Ishikawa (cell line): ENCODE results near the gene LRRC8C.
A peak's percentile ranks its signal among the peaks of the same experiment; 100 is the strongest.

Experiments
- CEBPB ChIP-seq: IDR thresholded peaks from 2 replicates; pipeline ENCODE4 v1.6.1; 2012
- CREB1 ChIP-seq: IDR thresholded peaks from 2 replicates; pipeline ENCODE4 v1.6.1; 2012; ENCODE audit warnings: low read depth
- EGR1 ChIP-seq: IDR thresholded peaks from 2 replicates; pipeline ENCODE4 v1.6.1; 2012
- EP300 ChIP-seq: IDR thresholded peaks from 2 replicates; pipeline ENCODE4 v1.6.1; 2012; ENCODE audit warnings: borderline replicate concordance
- FOXM1 ChIP-seq: IDR thresholded peaks from 2 replicates; pipeline ENCODE4 v1.6.1; 2012; ENCODE audit warnings: low read depth, borderline replicate concordance
- NFIC ChIP-seq: IDR thresholded peaks from 2 replicates; pipeline ENCODE4 v1.6.1; 2012
- RAD21 ChIP-seq: IDR thresholded peaks from 2 replicates; pipeline ENCODE4 v1.6.1; 2012; ENCODE audit warnings: low read depth
- TAF1 ChIP-seq: IDR thresholded peaks from 2 replicates; pipeline ENCODE4 v1.6.1; 2012; ENCODE audit warnings: low read depth, mild to moderate bottlenecking
- TCF12 ChIP-seq: IDR thresholded peaks from 2 replicates; pipeline ENCODE4 v1.6.1; 2012; ENCODE audit warnings: low read depth
- TEAD4 ChIP-seq: IDR thresholded peaks from 2 replicates; pipeline ENCODE4 v1.6.1; 2012
- YY1 ChIP-seq: IDR thresholded peaks from 2 replicates; pipeline ENCODE4 v1.6.1; 2012; ENCODE audit warnings: low read depth
- ZBTB7A ChIP-seq: IDR thresholded peaks from 2 replicates; pipeline ENCODE4 v1.6.1; 2012; ENCODE audit warnings: low read depth
- TF ChIP-seq, protein P1 (sequence below): IDR thresholded peaks from 2 replicates; pipeline ENCODE4 v1.6.1; 2012; ENCODE audit warnings: low read depth, mild to moderate bottlenecking
- TF ChIP-seq, protein P2 (sequence below): IDR thresholded peaks from 2 replicates; pipeline ENCODE4 v1.6.1; 2012
- TF ChIP-seq, protein P3 (sequence below): IDR thresholded peaks from 2 replicates; pipeline ENCODE4 v1.6.1; 2012

Gene LRRC8C

DNA sequence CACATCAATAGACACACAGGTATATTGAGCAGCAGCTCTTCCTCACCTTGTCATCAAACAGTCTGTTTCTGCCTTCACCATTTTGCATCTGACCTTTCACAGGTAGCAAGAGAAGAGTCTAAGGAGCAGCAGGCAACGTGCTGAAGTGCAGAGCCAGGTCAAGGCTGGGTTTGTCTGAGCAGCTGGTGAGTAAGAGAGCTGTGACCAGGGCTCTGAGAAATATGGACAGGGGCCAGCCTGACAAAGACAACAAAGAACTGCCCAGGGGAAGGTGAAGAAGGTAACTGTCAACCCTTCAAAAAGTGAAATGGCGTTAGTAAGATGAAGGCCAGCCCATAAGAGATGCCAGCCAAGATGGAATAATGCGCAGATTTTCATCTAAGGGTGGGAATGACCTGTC, 129.0 kb downstream of the LRRC8C start:
- TF ChIP-seq RAD21 (no peak), CREB1 (no peak), FOXM1 (no peak), TAF1 (no peak), ZBTB7A (no peak), NFIC (no peak), EP300 (no peak), EGR1 (no peak)
- TF ChIP-seq, protein P1, sequence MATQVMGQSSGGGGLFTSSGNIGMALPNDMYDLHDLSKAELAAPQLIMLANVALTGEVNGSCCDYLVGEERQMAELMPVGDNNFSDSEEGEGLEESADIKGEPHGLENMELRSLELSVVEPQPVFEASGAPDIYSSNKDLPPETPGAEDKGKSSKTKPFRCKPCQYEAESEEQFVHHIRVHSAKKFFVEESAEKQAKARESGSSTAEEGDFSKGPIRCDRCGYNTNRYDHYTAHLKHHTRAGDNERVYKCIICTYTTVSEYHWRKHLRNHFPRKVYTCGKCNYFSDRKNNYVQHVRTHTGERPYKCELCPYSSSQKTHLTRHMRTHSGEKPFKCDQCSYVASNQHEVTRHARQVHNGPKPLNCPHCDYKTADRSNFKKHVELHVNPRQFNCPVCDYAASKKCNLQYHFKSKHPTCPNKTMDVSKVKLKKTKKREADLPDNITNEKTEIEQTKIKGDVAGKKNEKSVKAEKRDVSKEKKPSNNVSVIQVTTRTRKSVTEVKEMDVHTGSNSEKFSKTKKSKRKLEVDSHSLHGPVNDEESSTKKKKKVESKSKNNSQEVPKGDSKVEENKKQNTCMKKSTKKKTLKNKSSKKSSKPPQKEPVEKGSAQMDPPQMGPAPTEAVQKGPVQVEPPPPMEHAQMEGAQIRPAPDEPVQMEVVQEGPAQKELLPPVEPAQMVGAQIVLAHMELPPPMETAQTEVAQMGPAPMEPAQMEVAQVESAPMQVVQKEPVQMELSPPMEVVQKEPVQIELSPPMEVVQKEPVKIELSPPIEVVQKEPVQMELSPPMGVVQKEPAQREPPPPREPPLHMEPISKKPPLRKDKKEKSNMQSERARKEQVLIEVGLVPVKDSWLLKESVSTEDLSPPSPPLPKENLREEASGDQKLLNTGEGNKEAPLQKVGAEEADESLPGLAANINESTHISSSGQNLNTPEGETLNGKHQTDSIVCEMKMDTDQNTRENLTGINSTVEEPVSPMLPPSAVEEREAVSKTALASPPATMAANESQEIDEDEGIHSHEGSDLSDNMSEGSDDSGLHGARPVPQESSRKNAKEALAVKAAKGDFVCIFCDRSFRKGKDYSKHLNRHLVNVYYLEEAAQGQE: no peak
- TF ChIP-seq, protein P2, sequence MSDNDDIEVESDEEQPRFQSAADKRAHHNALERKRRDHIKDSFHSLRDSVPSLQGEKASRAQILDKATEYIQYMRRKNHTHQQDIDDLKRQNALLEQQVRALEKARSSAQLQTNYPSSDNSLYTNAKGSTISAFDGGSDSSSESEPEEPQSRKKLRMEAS: no peak
- TF ChIP-seq, protein P3, sequence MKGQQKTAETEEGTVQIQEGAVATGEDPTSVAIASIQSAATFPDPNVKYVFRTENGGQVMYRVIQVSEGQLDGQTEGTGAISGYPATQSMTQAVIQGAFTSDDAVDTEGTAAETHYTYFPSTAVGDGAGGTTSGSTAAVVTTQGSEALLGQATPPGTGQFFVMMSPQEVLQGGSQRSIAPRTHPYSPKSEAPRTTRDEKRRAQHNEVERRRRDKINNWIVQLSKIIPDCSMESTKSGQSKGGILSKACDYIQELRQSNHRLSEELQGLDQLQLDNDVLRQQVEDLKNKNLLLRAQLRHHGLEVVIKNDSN: no peak

DNA sequence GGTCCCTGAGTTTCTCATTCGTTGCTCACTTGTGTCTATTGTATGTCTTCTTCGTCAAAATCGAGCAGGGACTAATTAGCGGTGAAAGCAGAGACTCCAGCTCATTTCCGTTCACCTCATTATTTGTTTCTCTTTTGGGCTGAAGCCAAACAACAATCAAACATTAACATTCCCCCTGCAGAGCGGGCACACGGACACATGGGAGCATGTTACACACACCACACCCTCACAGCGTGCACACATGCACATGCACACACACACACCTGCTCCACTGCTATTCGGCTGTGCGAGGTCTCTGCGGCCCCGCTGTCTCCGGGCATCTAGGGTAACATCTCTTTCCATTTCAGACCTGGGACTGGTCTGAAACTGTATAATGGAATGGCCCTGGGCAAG, 129.5 kb downstream of the LRRC8C start:
- no peak for TF ChIP-seq TAF1
- TF ChIP-seq TEAD4: no peak
- TF ChIP-seq EGR1: no peak
- no peak for TF ChIP-seq CREB1
- TF ChIP-seq, protein P2: no peak
- no peak for TF ChIP-seq YY1
- TF ChIP-seq ZBTB7A: no peak

DNA sequence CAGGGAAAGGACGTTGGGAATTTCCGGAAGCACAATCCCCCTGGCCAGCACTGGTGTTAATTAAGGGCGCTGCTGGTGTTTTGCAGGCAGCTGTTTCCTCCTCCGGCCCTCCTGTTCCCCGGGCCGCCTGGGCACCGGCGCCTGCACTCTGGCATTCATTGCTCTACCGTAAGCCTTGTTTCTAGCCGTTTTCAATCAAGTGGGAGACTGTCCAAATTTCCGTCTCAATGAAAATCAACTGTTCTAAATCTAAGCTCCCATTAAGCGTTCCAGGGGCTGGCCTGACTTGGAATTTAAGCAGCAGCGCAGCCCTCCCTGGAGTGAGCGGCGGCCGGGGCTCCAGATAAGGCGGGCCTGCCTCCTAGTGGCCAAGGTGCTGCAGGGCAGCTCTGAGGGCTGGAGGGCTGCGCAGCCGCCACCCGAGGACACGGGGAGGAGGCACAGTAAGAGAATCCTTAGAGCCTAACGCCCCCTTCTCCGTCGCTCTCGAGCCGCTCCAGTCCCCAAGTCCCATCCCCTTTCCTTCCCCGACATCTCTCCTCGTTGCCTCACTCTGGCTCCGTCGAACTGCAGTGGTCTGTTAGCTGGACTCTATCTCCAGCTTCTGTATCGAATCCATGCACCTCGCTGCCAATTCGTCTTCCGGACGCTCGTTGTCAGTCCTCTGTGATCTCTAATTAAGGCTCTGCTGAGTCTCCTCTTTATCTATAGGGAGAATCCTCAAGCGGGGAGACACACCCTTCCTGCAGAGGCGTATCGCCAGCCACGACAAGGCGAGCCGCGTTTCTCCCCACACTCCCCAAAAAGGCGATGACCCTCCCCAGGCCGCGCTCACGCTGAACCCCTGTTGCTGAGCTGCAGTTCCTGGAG, 130.1 kb downstream of the LRRC8C start:
- TF ChIP-seq EP300 (no peak), TEAD4 (0 out of 2 replicates have a peak, but pooled peaks have one; percentile 8), RAD21 (peak; percentile 97), TCF12 (peak; percentile 44; the same call in 1 of the 2 replicates), FOXM1 (no peak), ZBTB7A (0 out of 2 replicates have a peak, but pooled peaks have one; percentile 39), EGR1 (peak; percentile 24; the same call in 1 of the 2 replicates)
- TF ChIP-seq, protein P2: no peak
- TF ChIP-seq, protein P3: no peak

DNA sequence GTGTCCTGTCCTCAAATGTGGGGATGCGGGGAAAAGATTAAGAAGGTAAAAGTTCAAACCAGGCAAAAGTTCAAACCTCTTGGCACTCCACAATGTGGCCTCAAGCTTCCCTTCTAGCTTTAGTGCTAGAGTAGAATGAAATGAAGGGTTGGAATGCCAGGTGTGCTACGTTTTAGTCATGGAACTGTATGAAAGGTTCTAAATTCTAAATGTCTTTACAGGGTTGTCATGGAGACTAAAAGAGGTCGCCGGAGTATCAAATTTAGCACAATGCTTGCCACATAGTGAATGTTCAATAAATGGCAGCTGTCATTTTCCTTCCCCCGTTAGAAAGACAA, 130.7 kb downstream of the LRRC8C start:
- TF ChIP-seq, protein P1: no peak
- TF ChIP-seq, protein P3: no peak
- TF ChIP-seq CEBPB: no peak
- TF ChIP-seq EGR1: no peak
- TF ChIP-seq, protein P2: no peak
- no peak for TF ChIP-seq RAD21
- TF ChIP-seq TCF12: no peak
- no peak for TF ChIP-seq FOXM1
- no peak for TF ChIP-seq YY1
- TF ChIP-seq TAF1: no peak
- no peak for TF ChIP-seq ZBTB7A
- no peak for TF ChIP-seq CREB1
- TF ChIP-seq TEAD4: no peak
- no peak for TF ChIP-seq NFIC
- TF ChIP-seq EP300: no peak

DNA sequence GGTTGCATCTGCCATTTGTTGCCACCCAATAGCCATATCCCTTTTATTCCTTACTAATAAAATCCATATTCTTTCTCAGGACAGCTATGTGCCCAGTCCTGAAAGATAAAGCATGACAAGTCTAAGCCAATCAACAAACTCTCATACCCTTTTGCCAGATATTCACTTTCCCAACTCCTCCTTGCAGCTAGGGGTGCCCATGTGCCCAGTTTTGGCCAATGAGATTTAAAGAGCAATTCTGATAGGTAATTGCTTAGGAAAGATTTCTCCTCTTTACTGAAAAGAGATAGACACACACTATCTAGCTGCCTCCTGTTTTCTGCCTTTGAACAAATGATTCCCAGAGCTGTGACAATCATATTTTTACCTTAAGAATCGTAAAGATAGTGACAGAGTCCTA, 132.9 kb downstream of the LRRC8C start:
- TF ChIP-seq EP300: no peak
- TF ChIP-seq NFIC: no peak
- no peak for TF ChIP-seq FOXM1
- no peak for TF ChIP-seq RAD21
- TF ChIP-seq YY1: no peak
- TF ChIP-seq TAF1: no peak
- no peak for TF ChIP-seq CEBPB
- TF ChIP-seq, protein P3: peak; percentile 76
